ENCODE data around the gene VGLL4.
A peak's percentile ranks its signal among the peaks of the same experiment; 100 is the strongest.
"Not testable (repeated sequence)": the region's sequence is repeated elsewhere in the genome, so short reads cannot be mapped to it uniquely, and the experiment has no call there.

VGLL4 gene

DNA sequence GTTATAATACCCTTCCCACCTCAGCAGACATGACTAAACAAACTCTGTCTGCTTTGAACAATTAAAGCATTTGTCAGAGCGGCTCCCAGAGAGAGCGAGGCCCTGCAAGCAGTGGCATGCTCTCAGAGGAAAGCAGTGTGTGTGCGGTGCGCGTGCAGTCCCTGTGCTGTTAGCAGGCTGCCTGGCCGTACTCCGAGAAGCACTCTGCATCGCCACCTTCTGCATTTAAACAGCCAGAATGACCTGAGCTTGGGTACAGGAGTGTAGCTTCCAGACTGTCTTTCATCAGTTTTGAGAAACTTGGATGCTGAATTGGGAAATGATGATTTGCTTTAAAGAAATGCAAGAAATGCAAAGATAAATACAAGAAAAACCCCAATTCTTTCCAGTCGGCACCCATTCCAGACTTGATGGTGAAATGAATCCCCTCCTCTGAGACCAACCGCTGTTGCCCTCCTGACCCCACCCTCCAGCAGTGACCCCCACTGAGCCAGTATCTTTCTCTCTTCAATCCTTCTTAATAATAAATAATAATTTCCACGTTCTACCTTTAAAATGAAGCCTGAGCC is 113.5 kb downstream of the VGLL4 start:
- DNase-seq (ENCODE audit: low read depth): peak; percentile 96

DNA sequence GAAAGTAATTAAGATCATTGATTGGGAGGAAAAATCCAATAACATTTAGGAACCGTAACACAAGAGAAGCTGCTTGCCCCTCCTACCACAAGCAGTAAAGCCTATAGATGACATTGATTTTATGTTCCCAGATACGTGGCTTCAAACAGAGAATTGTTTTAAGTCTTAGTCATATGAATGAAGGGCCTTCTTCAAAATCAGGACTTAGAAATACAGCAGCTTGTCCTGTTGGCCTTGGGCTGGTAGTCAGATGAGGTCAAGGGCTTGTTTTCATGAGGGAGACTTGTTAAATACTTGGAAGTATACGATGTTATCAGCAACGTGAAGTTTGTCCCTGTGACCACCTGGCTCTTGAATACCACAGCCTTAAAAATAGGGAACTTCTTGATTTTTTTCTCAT is 114.4 kb downstream of the VGLL4 start:
- DNase-seq (ENCODE audit: low read depth): no peak

DNA sequence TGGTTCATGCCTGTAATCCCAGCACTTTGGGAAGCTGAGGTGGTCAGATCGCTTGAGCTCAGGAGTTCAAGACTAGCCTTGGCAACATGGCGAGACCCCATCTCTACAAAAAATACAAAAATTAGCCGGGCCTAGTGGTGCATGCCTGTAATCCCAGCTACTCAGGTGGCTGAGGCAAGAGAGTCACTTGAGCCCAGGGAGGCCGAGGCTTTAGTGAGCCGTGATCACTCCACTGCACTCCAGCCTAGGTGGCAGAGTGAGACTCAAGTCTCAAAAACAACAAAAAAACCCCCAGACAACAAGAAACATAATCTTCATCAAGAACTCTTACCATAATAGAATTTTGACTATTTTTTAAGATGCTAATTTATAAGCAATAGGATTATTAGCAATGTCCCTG is 117.6 kb downstream of the VGLL4 start:
- not testable (repeated sequence) for DNase-seq (ENCODE audit: low read depth)

- DNase-seq (ENCODE audit: low read depth): peak; percentile 26
Measured at GRCh38 chr3:11523572-11524101, 120.1 kb downstream of the VGLL4 start.

DNA sequence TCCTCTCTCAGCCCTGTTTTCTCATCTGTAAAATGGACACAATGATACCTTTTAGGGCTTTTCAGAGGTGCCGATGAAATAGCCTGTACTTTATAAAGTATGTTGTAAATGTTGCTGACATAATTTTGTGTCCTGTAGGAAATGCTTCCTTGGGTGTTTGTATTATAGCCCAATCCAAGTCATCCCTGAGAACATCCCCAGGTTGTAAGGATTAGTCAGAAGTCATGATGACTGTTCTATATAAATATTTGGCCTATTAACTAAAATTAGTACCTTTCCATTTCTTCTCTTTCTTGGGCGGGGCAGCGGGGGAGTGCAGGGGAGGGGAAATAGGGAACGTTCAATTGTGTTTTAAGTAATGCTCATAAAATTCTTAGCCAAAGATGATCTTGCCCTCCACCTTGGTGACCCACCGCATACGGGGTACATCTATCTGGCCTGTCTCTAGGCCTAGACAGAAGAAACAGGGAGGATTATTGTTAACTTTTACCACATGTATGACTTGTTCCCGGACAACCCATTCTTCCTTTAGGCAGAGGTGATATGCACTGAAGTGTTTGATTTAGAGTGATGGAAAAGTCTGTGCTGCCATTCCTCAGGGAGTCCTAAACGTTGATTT is 120.7 kb downstream of the VGLL4 start:
- DNase-seq (ENCODE audit: low read depth): no peak

DNA sequence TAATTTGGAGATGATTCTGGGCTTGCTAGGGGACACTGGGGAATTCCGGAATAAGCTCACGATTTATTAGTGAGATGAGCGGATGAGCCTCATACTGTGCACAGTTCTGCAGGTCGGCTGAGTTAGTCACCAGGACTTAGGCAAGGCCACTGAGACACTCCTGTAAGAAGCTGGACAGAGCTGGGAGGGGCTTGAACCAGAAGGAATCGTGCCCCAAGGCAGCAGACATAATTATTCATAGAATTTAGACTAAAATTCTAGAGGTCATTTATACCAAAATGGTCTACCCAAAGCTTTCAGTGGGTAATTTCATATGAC is 121.4 kb downstream of the VGLL4 start:
- DNase-seq (ENCODE audit: low read depth): no peak

GRCh38 chr3:11521167-11521566 is 122.5 kb downstream of the VGLL4 start:
- no peak for DNase-seq (ENCODE audit: low read depth)

DNA sequence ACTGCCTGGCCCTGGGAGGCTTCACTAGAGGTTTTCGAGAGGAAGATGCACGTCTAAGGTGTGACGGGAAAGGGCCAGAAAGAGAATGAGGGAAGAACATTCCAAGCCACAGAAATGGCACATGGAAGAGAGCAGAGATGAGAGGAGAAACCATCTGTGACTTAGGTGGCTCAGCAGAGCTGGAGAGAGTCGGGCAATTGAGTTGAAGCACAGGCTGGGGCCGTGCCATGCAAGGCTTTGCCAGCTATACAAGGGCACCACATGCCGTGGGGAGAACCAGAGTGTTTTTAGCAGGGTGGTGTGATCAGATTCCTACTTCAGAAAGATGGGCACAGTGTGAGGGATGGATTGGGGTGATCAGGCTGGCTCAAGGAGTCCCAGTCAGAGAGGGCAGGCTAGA is 126.1 kb downstream of the VGLL4 start:
- DNase-seq (ENCODE audit: low read depth): no peak

DNA sequence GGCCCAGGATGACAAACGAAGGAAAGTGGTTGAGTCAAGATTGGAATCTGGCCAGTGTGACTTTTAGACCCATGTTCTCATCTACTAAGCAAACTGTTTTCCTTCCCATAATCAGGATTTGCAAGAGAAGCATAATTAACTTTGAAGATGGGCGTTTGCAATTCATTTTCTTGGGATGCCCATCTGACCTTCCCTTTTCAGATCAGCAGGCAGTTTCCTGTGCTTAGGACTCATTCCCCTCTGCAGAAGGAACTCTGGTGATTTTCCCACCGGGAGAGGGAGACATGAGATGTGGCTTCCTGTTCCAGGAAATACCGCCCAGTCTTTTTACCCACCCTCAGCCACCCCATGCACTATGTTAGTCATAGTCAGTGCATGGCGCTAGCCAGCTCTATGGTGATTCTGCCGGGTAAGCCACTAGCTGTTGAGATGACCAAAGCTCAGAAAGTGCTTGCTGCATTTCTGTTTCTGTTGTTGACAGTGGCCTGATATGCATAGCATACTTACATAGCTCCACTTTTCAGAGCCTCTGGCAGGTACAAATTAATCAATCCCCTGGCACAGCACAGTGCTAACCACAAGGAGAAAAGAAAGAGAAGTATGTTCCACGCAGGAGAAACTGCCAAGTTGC is 129.4 kb downstream of the VGLL4 start:
- peak; percentile 69 for DNase-seq (ENCODE audit: low read depth)

DNA sequence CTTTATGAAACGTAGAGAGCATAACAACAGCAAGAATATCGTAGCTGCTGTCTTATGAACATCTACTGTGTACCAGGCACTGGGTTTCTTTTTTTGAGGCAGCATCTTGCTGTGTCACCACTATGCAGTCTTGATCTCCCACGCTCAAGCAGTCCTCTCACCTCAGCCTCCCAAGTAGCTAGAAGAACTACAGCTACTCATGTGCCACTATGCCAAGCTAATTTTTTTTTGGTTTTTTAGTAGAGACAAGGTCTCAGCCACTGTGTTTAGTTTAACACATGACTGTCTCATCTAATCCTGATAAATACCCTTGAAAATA is 129.9 kb downstream of the VGLL4 start:
- DNase-seq (ENCODE audit: low read depth): no peak

- DNase-seq (ENCODE audit: low read depth): not testable (repeated sequence)
Measured at GRCh38 chr3:11513125-11513816, 130.4 kb downstream of the VGLL4 start.

- not testable (repeated sequence) for DNase-seq (ENCODE audit: low read depth)
Measured at GRCh38 chr3:11511606-11512005, 132.1 kb downstream of the VGLL4 start.

GRCh38 chr3:11510356-11510755 is 133.4 kb downstream of the VGLL4 start:
- DNase-seq (ENCODE audit: low read depth): no peak

DNA sequence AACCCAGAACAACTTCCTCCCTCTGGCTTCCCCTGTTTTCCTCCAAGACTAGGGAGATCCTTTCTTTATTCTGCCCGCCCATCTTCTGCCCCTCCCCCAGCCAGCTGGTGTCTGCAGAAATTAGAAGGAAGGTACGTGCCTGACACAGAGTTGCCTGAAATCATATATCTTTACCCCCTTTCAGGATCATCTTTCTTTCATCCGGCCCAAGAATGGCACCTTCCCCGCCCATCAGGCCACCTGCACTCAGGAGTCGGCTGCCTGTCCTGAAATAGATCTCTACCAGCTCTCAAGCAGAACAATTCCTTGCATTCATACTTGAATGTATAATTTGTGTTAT is 133.7 kb downstream of the VGLL4 start:
- DNase-seq (ENCODE audit: low read depth): no peak

DNA sequence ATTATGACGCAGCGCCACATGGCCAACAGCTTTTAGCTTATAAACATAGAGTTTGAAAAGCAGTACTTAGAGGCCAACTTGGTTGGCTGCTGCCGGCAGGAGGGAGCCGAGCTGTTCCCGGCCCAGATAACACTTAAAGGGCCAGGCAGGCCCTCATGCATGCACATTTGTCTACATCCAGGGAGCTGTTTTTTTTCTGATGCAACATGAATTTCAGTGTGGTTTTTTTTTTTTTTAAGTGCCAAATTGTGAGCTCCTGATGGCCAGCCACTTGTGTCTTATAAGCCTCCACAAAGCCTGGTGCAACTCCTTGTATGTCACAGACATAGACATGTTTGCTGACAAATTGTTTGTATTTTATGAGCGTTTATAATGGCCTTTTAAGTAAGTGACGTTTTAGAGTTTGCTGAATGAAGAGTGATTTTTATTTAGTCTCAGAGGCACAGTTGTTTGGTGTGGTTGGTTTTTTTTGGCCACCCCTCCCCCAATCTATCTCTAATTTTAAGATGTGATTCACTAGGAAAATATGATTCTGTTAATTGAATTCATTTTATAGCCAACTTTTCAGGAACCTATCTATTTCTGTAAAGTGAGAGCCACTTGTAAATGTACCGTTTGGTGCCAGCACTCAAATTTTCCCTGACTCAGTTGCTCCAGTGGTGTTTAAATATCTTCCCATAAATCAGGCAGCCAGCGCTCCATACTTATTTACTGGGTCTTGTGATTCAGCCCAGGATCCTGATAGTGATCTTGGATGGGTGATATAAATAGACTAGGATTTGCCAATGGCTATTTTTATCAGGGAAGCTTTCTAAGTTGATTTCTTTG is 134.3 kb downstream of the VGLL4 start:
- peak; percentile 96 for DNase-seq (ENCODE audit: low read depth)

DNA sequence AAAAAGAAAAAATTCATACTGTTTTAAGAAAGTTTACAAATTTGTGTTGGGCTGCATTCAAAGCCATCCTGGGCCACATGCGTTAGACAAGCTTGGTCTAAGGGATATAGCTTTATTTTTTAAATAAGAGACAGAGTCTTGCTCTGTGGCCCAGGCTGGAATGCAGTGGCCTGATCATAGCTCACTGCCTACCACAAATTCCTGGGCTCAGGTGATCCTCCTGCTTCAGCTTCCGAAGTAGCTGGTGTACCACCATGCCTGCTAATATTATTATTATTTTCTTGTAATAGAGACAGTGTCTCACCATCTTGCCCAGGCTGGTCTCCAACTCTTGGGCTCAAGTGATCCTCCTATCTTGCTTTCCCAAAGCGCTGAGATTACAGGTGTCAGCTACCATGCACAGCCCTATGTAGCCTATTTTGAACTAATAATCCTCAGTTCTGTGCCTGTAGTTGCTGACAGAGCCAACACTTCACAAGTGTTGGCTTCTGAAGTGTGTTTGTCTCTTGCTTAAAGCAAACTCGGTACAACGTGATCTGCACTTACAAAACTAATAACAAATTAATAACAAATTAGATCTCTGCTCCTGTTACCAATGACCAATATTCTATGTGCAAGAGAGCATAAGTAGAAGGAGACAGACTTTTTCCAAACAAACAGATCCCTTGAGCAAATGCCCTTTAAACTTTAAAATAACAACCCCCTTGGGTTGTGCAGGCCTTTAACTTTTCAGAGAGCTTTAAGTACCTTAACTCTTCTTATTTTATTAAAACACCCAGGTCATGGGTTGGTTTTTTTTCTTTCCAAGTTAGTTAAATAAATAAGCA is 135.2 kb downstream of the VGLL4 start:
- no peak for DNase-seq (ENCODE audit: low read depth)

DNA sequence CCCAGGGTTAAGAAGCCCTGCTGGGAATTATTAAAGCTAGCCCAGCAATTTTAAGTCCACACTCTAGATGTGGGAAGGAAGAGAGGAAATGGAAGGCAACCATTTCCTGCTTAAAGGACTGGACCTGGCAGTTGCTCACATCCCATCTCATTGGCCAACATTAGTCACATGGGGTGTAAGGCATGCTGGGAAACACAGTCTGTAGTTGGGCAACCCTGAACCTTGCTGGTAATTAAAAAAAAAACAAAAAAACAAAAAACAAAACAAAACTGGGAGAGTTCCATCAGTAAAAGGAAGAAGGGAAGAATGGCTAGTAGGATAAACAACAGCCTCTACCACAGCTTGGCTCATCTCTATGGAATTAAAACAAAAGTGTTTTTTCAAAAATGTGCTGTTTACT is 136.0 kb downstream of the VGLL4 start:
- peak; percentile 39 for DNase-seq (ENCODE audit: low read depth)

Measured in fibroblast of gingiva (primary cell).